HG03342 (cell line): ENCODE data around the gene SLC39A11.
"Not testable (repeated sequence)": the region's sequence is repeated elsewhere in the genome, so short reads cannot be mapped to it uniquely, and the experiment has no call there.

Source experiments
- ATAC-seq: cut with Tn5 transposase; IDR thresholded peaks from one replicate; pipeline ENCODE4 v1.9.1; 2021; ENCODE audit warnings: mild to moderate bottlenecking, moderate library complexity; ENCODE audit not compliant: unreplicated experiment

SLC39A11 gene

DNA sequence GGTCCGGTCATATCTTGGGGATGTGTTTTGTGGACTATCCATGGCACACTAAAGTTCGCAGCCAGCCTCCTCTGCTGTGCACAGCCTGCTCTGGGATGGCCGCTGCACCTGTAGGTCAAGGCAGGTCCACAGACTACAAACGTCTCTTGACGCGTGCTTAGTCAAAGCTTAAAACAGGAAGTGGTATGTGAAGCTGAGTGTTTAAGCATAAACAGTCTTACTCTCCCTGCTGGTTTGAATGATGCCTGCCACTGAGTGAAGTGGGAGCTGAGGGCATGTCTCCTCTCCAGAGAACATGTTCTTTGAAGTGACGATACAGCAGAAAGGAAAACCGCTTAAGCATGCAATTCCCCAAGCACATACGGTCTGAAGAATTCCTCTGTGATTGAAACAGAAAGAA, 365.6 kb downstream of the SLC39A11 start:
- peak; percentile 84 for ATAC-seq

- peak; percentile 44 for ATAC-seq
These were observed 366.9 kb downstream of the SLC39A11 start for GRCh38 chr17:72725433-72726068.

GRCh38 chr17:72724267-72724666, 368.2 kb downstream of the SLC39A11 start:
- no peak for ATAC-seq

GRCh38 chr17:72723711-72724110, 368.8 kb downstream of the SLC39A11 start:
- no peak for ATAC-seq

DNA sequence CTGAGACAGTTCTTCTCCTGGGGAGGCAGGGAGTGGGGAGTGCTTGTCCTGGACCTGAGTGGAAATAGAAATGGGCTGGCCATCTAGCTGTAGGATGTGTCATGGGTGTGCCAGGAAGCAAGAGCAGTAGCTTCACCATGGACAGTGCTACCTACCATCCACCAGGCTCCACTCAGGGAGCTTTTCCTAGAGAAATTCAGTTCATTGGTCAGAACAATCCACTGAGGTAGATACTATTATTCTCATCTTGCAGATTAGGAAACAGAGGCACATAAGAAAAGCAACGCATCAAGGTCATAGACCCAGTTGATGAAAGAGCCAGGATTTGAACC, 372.0 kb downstream of the SLC39A11 start:
- ATAC-seq: no peak

- ATAC-seq: peak; percentile 53
These were observed 372.7 kb downstream of the SLC39A11 start for GRCh38 chr17:72719578-72720493.

GRCh38 chr17:72719206-72719577, 373.3 kb downstream of the SLC39A11 start:
- ATAC-seq: no peak

- no peak for ATAC-seq
These were observed 374.8 kb downstream of the SLC39A11 start for GRCh38 chr17:72717676-72718075.

- no peak for ATAC-seq
These were observed 375.2 kb downstream of the SLC39A11 start for GRCh38 chr17:72717276-72717675.

DNA sequence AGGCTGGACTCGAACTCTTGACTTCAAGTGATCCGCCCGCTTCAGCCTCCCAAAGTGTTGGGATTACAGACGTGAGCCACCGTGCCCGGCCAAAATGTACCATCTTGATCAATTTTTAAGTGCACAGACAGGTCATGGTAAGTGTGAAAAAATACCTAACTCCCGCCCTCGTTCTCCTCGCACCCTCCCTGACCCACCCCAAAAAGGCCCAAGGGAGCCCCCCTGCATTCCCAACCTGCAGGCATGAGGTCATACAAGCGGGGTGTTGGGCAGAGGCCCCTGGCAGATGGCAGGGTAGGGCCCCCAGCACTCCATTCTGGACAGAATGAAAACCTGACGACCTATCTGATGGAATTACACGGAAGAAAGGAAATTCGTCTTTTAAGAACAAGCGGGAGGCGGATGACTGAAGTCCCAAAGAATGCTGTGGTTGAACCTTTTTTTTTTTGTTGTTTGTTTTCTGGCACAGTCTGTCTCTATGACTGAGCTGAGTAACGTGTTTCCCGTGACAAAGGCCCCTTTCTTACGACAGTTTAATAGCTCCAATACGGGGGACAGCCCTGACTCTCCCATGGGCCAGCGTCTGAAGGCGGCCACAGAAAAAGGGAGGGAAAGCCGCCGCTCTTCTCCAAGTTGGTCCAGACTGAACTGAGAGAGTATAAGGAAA, 376.4 kb downstream of the SLC39A11 start:
- ATAC-seq: no peak

- no peak for ATAC-seq
These were observed 378.0 kb downstream of the SLC39A11 start for GRCh38 chr17:72714357-72714966.

DNA sequence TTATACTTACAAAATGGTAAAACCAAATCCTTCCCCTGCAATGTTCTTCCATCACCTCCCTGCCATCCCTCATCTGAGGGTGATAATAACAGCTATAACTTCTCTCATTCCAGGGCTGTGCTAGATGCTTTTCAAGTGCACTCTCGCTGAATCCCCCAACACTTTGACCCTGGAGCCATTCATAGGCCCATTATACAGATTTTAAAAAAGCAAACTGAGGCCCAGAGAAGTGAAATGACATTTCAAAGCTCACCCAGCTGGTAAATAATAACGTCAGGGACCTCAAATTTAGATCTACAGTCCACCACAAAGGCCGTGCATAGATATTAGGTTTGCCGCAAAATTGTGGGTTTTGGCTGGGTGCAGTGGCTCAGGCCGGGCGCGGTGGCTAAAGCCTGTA, 378.8 kb downstream of the SLC39A11 start:
- no peak for ATAC-seq

DNA sequence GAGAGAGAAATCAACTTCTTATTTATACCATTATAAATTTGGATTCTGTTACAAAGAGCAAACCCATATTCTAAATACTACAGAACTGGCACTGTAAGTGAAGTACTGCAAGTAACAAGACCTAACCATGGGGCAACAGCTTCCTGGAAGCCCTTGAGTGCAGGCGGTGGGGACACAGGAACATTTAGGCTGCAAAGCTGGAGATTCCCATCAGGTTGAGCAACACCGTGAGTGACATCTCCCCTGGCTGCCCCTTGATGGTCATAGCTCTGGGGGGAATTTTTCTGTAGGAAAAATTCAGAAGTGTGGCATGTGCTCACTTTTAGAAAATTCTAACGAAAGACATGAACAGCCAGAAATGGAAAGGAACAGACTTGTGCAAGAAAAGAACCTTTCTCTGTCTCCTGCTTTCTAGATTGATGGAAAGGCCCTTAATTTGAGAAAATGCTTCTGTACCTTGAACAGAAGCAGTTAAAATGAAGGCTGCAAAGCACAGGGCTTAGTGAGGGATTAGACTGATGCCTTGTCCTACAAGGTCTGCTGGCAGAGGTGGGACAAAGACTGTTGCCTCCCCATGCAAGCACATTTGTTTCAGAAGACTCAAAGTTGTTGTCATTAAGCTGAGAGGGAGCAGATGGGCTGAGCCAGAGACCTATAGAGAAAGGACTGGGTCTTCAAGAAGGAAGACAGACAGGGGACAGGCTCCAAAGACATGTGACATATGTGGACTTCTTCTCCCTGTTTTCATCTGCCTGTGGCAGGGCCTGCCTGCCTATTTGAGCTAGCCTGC, 380.8 kb downstream of the SLC39A11 start:
- no peak for ATAC-seq

GRCh38 chr17:72710834-72711233, 381.7 kb downstream of the SLC39A11 start:
- no peak for ATAC-seq

GRCh38 chr17:72710202-72710601, 382.3 kb downstream of the SLC39A11 start:
- ATAC-seq: no peak

DNA sequence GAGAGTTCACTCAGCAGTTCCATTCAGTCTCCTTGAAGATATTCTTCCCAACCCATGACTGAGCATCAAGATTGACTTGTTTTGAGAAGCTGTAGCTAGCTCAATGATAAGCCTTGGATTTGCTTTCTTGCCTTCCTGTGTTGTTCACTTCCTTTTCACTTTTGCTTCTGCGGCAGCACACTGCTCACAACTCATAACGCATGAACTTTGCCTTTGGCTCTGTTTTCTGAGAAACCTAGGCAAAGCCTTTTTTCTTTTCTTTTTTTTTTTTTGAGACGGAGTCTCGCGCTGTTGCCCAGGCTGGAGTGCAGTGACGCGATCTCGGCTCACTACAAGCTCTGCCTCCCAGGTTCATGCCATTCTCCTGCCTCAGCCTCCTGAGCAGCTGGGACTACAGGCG, 383.8 kb downstream of the SLC39A11 start:
- ATAC-seq: not testable (repeated sequence)

GRCh38 chr17:72707881-72708280, 384.6 kb downstream of the SLC39A11 start:
- no peak for ATAC-seq

GRCh38 chr17:72706396-72706981, 386.0 kb downstream of the SLC39A11 start:
- no peak for ATAC-seq

- no peak for ATAC-seq
These were observed 386.5 kb downstream of the SLC39A11 start for GRCh38 chr17:72705905-72706395.

DNA sequence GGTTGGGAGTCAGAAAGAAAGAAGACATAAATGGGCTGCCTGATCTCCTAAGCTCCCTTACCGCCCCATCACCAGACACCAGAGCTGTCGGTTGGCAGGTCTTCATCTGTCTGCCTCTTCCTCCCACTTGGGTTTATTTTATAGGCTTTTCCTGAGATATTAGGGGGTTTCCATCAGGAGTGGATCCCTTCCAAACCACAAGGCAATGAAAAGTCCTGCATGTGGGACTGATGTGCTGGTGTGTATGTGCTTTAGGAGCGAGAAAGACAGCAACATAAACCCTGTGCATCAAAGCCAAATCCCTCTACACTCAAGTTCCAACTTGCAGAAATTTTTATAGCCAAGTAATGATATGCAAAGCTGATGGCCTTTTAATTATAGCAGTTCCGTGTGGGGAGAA, 389.5 kb downstream of the SLC39A11 start:
- ATAC-seq: no peak
